Psoas muscle (tissue), 8 donors: Measurements from ENCODE around the gene WIPF3. TPM values are rescaled to one million over a fixed set of nuclear protein-coding genes. Genes with fewer than 3 reads are reported as not detected.

Experiments used
- ATAC-seq, 4 donors: fragments of 200-7000 bp; cut with Tn5 transposase; one replicate each; pipeline ENCODE4 v1.9.1; 2020; ENCODE audit warnings: moderate library complexity in 3 of 4, mild to moderate bottlenecking in 2 of 4
- DNase-seq, 2 donors: peaks; one replicate each; pipeline ENCODE4 v3.0.0-alpha.2; 2020
- H3K27ac ChIP-seq: fragments of 200-600 bp; one replicate; pipeline ENCODE4 v1.8.0; 2022
- H3K27me3 ChIP-seq, 3 donors: fragments of 200-600 bp in 1 of 3; one replicate each; pipeline versions ENCODE4 v1.6.1 to v1.8.0; 2013 to 2022; ENCODE audit warnings: low read length in 2 of 3, mild to moderate bottlenecking in 2 of 3, moderate library complexity in 1 of 3; ENCODE audit not compliant: insufficient read depth in 3 of 3
- H3K36me3 ChIP-seq, 2 donors: fragments of 200-600 bp in 1 of 2; one replicate each; pipeline versions ENCODE4 v1.6.1 to v1.8.0; 2013 to 2022; ENCODE audit warnings: low read depth in 1 of 2, mild to moderate bottlenecking in 1 of 2, moderate library complexity in 1 of 2; ENCODE audit not compliant: insufficient read depth in 1 of 2
- H3K4me1 ChIP-seq: fragments of 200-600 bp; one replicate; pipeline ENCODE4 v1.8.0; 2022
- H3K4me3 ChIP-seq: fragments of 200-600 bp; one replicate; pipeline ENCODE4 v1.8.0; 2022; ENCODE audit warnings: mild to moderate bottlenecking
- H3K9me3 ChIP-seq: fragments of 200-600 bp; one replicate; pipeline ENCODE4 v1.8.0; 2022
- WGBS, 3 donors: extraction: QIAGEN DNeasy Blood & Tissue Kit; methylation state at CpG; one replicate each; pipeline versions ENCODE4 v1.1.6 to v1.1.7; 2013; 5-methylcytosine and 5-hydroxymethylcytosine counted together
- intact Hi-C, 2 donors: fragments of 100-400 bp; cut with DNase I; formaldehyde crosslinking; loops; one replicate each; pipeline versions ENCODE4 v1.11.0 to v1.14.2; 2022
- polyA plus RNA-seq, 3 donors: library from polyadenylated mRNA; stranded (reverse); fragments of 200-250 nt; gene quantifications; one replicate each; pipeline ENCODE4 v1.2.3, GENCODE V29; 2013
- total RNA-seq, 4 donors: library from RNA; stranded (reverse); fragmentation: NEBNext Ultra II Directional in 2 of 4; extraction: Animal tissue kit (Norgen Biotek cat#: 25700) in 2 of 4; gene quantifications; one replicate each; pipeline versions ENCODE4 v1.2.1 to v1.2.4, GENCODE V29; 2021 to 2023
- TF ChIP-seq, protein P1 (sequence below): fragments of 200-600 bp; IDR thresholded peaks from one replicate; pipeline ENCODE4 v1.8.0; 2022; ENCODE audit warnings: antibody characterized with exemption
- donor health status: healthy with polysubstance abuse.
- donor health status: DM: no; HTN: no; CAD: no; lungs with moderate emphysema.
- donor health status: Bipolar disorder and iron deficiency.
- donor health status: healthy.
- donor health status: DM: yes; HTN: yes; CAD: no.
- donor health status: DM: no; HTN: no; CAD: no.
- donor health status: DM: no; HTN: no; CAD: no.
- donor health status: DM: yes; HTN: yes; CAD: no.

WIPF3 gene
- total and polyA plus RNA-seq, 7 donors = 3.3 to 30.7 (median 18.5) TPM

DNA sequence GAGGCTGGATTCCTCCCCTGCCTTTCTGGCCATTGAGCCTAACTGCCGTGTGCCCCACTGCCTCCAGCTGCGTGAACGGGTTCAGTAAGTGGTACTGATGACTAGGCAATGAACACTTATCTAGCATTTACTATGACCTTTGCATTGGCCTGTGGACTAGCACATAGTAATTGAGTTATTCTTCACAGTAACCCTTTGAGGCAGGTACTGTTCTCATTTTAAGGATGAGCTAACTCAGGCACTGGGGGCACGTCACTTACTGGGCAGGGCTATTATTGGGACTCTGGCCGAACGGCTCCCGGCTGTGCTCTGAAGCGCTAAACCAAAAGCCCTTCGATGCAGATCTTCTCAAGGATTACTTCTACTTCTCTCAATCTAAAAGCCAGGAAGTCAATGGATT, 38.3 kb downstream of the WIPF3 start:
- no peaks in the 10 kb centered on the region for H3K27me3 ChIP-seq
- 63 to 76% (median 66%) methylated on average over 9 of the region's 9 CpGs for WGBS, 3 donors
- intact Hi-C loops = no loop called here
- H3K4me1 ChIP-seq = peaks cover 38% of the 10 kb centered on the region
- H3K9me3 ChIP-seq = no peaks in the 10 kb centered on the region
- TF ChIP-seq, protein P1, sequence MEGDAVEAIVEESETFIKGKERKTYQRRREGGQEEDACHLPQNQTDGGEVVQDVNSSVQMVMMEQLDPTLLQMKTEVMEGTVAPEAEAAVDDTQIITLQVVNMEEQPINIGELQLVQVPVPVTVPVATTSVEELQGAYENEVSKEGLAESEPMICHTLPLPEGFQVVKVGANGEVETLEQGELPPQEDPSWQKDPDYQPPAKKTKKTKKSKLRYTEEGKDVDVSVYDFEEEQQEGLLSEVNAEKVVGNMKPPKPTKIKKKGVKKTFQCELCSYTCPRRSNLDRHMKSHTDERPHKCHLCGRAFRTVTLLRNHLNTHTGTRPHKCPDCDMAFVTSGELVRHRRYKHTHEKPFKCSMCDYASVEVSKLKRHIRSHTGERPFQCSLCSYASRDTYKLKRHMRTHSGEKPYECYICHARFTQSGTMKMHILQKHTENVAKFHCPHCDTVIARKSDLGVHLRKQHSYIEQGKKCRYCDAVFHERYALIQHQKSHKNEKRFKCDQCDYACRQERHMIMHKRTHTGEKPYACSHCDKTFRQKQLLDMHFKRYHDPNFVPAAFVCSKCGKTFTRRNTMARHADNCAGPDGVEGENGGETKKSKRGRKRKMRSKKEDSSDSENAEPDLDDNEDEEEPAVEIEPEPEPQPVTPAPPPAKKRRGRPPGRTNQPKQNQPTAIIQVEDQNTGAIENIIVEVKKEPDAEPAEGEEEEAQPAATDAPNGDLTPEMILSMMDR = no peak
- no peak overlapping the region for H3K4me3 ChIP-seq
- DNase-seq (no peak), ATAC-seq (peak; percentile 59 to 81 (median 78))
- H3K27ac ChIP-seq = peak overlapping the region; percentile 27
- no peaks in the 10 kb centered on the region for H3K36me3 ChIP-seq

DNA sequence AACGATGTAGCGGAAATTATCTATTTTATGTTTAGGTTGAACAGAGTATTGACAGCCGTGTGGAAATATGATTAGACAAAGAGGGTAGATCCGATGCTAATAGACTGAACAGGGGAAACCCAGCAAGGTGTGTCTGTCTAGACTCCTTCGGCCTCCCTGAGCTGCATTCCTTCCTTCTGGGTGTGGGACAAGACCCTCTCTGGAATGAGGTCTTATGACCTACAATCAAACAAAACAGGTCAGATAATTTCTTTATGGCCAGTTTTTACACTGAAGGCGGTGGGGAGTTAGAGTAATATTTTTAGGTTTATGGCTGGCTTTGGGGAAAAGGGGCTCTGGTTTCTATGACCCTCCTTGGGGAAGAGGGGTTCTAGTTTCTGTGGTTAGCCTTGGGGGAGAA, 41.2 kb downstream of the WIPF3 start:
- Histone ChIP-seq H3K36me3 (no peaks in the 10 kb centered on the region), H3K4me3 (no peak overlapping the region), H3K27me3 (no peaks in the 10 kb centered on the region), H3K27ac (peak overlapping the region; percentile 21), H3K9me3 (no peaks in the 10 kb centered on the region), H3K4me1 (peaks cover 31% of the 10 kb centered on the region)
- intact Hi-C loops = no loop called here
- no peak for DNase-seq
- 95 to 96% (median 96%) methylated on average over 6 of the region's 6 CpGs for WGBS, 3 donors
- ATAC-seq = no peak
- TF ChIP-seq, protein P1 = no peak

DNA sequence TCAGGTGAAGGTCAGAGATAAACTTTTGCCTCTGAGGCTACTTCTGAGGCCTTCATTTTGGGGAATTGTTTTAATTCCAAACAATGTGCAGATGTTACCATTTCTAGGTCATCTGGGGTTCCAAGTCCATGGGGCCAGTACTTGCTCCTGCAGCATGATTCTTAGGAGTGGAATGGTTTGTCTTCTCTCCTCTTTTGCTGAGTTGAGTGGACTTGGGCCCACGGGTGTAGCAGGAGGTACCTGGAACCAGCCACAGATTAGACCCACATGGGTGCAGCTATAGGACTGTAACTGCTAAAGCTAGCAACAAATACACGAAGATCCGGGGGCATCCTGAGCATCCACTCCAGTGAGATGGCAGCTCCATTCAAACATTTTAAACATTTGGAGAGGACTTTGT, 41.6 kb downstream of the WIPF3 start:
- DNase-seq (no peak), ATAC-seq (no peak)
- WGBS, 3 donors = 56 to 72% (median 62%) methylated on average over 3 of the region's 3 CpGs
- H3K4me3 ChIP-seq = no peak overlapping the region
- H3K36me3 ChIP-seq = no peaks in the 10 kb centered on the region
- no peaks in the 10 kb centered on the region for H3K9me3 ChIP-seq
- H3K27me3 ChIP-seq = no peaks in the 10 kb centered on the region
- TF ChIP-seq, protein P1 = no peak
- peak overlapping the region; percentile 21 for H3K27ac ChIP-seq
- peaks cover 31% of the 10 kb centered on the region for H3K4me1 ChIP-seq
- intact Hi-C loops = no loop called here

DNA sequence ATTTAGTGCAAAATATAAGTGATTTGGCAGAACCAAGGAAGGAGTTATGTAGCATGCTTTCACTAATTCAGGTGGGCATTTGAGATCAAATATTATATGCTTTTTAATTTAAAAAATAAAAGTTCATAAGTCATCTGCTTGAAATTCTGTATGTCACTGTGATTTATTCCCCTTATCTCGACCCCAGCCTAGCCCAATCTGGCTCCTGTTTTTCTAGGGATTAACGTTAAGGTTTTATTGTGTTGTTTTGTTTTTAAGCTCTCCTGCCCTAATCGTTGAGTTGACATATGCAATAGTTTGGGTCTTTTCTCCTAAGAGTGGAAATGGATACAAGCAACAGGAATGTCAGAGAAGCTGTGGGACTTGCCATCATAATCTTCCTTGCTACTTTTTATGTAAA, 42.6 kb downstream of the WIPF3 start:
- ATAC-seq (no peak), DNase-seq (no peak)
- H3K36me3 ChIP-seq = no peaks in the 10 kb centered on the region
- no peak overlapping the region for H3K27ac ChIP-seq
- 54 to 66% (median 63%) methylated on average over 3 of the region's 3 CpGs for WGBS, 3 donors
- no peak overlapping the region for H3K4me3 ChIP-seq
- H3K9me3 ChIP-seq = no peaks in the 10 kb centered on the region
- TF ChIP-seq, protein P1 = no peak
- intact Hi-C loops = no loop called here
- H3K4me1 ChIP-seq = peaks cover 35% of the 10 kb centered on the region
- no peaks in the 10 kb centered on the region for H3K27me3 ChIP-seq

DNA sequence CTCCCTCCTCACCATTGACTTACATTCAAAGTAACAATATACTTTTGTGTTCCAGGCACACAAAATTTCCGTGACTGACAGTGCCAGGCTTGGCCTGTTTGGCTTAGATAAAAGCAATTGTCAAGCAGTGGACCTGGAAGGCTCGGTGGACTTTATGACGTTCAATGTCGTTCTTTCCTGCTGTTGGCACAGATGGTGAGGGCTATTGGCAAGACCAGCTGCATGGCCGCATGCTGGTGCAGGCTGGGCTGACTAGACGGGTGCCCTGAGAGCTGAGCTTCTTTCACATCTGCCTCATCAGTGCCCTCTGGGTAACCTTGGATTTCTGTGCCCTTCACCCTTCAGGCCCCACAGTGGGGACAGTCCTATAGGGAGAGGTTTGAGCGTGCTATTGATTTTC, 45.2 kb downstream of the WIPF3 start:
- no peaks in the 10 kb centered on the region for H3K9me3 ChIP-seq
- H3K36me3 ChIP-seq = no peaks in the 10 kb centered on the region
- no peaks in the 10 kb centered on the region for H3K27me3 ChIP-seq
- TF ChIP-seq, protein P1 = no peak
- peak overlapping the region; percentile 89 for H3K27ac ChIP-seq
- no peak overlapping the region for H3K4me3 ChIP-seq
- no peak for DNase-seq
- peaks cover 45% of the 10 kb centered on the region for H3K4me1 ChIP-seq
- intact Hi-C loops = loop anchor here in 1 of 2 donors (5.0 kb wide), 1 partner anchor 44 kb away; the partner anchor contains the start of gene WIPF3
- 33 to 54% (median 39%) methylated on average over 7 of the region's 7 CpGs for WGBS, 3 donors
- ATAC-seq = peak; percentile 46 to 74 (median 62)
